ENCODE results near the gene HSH2D. TPM values are rescaled to one million over a fixed set of nuclear protein-coding genes. Genes with fewer than 3 reads are reported as not detected.

Gene HSH2D
- total and polyA plus RNA-seq, 9 of the 15 experiments (the other 6 are each of a cell fraction or from before 2014, with no cell fraction given) = 0.03 to 1.1 (median 0.35) TPM; not detected in 1

- TF ChIP-seq BCL6 (CRISPR knock-in tag; IDR thresholded peaks at IDR 0.05) (no peak), HIVEP1 (CRISPR knock-in tag; IDR thresholded peaks at IDR 0.05) (no peak), NCOA2 (IDR thresholded peaks at IDR 0.05; ENCODE audit: partially characterized antibody in 2 of 2) (no peak), NCOA1 (IDR thresholded peaks at IDR 0.05; ENCODE audit: low read depth) (no peak), PBX2 (CRISPR knock-in tag; IDR thresholded peaks at IDR 0.05; ENCODE audit: low read depth) (no peak), PBX2 (tag; conservative IDR thresholded peaks at IDR 0.05; ENCODE audit: low read depth) (no peak), STAG1 (CRISPR knock-in tag; IDR thresholded peaks at IDR 0.05; ENCODE audit: borderline replicate concordance) (no peak), SRF (CRISPR knock-in tag; IDR thresholded peaks at IDR 0.05) (peak in 1 of 2 experiments; percentile 72; a peak in 1 of 4 replicates), DMBX1 (CRISPR knock-in tag; IDR thresholded peaks at IDR 0.05; ENCODE audit: borderline replicate concordance) (peak; percentile 40; the same call in 1 of the 2 replicates), SMARCB1 (IDR thresholded peaks at IDR 0.05; ENCODE audit: insufficient read length, low read depth) (no peak), POLR3A (IDR thresholded peaks at IDR 0.05; ENCODE audit: borderline replicate concordance, extremely low read depth, insufficient read depth, insufficient read length) (no peak), KDM2B (CRISPR knock-in tag; IDR thresholded peaks at IDR 0.05) (no peak), CBX8 (IDR thresholded peaks at IDR 0.05; ENCODE audit: borderline replicate concordance, extremely low read depth, low read depth, low read length, poor library complexity, severe bottlenecking) (no peak), ZNF639 (CRISPR knock-in tag; conservative IDR thresholded peaks at IDR 0.05 in 1 of 2, IDR thresholded peaks at IDR 0.05 in 1 of 2) (no peak; a peak in 1 of 4 replicates), TAF9B (IDR thresholded peaks at IDR 0.05; ENCODE audit: partially characterized antibody) (no peak)
- TF ChIP-seq, protein P1, sequence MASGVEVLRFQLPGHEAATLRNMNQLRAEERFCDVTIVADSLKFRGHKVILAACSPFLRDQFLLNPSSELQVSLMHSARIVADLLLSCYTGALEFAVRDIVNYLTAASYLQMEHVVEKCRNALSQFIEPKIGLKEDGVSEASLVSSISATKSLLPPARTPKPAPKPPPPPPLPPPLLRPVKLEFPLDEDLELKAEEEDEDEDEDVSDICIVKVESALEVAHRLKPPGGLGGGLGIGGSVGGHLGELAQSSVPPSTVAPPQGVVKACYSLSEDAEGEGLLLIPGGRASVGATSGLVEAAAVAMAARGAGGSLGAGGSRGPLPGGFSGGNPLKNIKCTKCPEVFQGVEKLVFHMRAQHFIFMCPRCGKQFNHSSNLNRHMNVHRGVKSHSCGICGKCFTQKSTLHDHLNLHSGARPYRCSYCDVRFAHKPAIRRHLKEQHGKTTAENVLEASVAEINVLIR (CRISPR knock-in tag; IDR thresholded peaks at IDR 0.05) = no peak
- TF ChIP-seq, protein P2, sequence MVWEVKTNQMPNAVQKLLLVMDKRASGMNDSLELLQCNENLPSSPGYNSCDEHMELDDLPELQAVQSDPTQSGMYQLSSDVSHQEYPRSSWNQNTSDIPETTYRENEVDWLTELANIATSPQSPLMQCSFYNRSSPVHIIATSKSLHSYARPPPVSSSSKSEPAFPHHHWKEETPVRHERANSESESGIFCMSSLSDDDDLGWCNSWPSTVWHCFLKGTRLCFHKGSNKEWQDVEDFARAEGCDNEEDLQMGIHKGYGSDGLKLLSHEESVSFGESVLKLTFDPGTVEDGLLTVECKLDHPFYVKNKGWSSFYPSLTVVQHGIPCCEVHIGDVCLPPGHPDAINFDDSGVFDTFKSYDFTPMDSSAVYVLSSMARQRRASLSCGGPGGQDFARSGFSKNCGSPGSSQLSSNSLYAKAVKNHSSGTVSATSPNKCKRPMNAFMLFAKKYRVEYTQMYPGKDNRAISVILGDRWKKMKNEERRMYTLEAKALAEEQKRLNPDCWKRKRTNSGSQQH (CRISPR knock-in tag; IDR thresholded peaks at IDR 0.05) = no peak
Observed at GRCh38 chr19:16197622-16198369, 54.3 kb downstream of the HSH2D start, which contains the start of gene AP1M1 (continued).

Data from K562 (cell line).